ENCODE measurements around the gene PNMT. TPM values are rescaled to one million over a fixed set of nuclear protein-coding genes. Genes with fewer than 3 reads are reported as not detected.

Gene PNMT
- total and polyA plus RNA-seq, 7 donors, result 5.9 to 15.3 (median 8.6) TPM

GRCh38 chr17:39675390-39676082 lies 7.3 kb downstream of the PNMT start:
- H3K9me3 ChIP-seq, result no peaks in the 10 kb centered on the region
- H3K4me1 ChIP-seq, result peaks cover 72% of the 10 kb centered on the region
- no peaks in the 10 kb centered on the region for H3K36me3 ChIP-seq (ENCODE audit: insufficient read depth in 1 of 2, low read depth in 1 of 2)
- ATAC-seq (no peak), DNase-seq (peak in 1 of 2 donors; percentile 51)
- H3K4me3 ChIP-seq, result no peak overlapping the region
- TF ChIP-seq CTCF (IDR thresholded peaks at IDR 0.05), result no peak
- H3K27me3 ChIP-seq (ENCODE audit: insufficient read depth in 3 of 3, low read length in 2 of 3), result no peaks in the 10 kb centered on the region
- intact Hi-C loops (cut with DNase I), result loop anchor here in 1 of 2 donors (5.0 kb wide), 1 partner anchor 57 kb away; the partner anchor contains the start of gene MIEN1
- WGBS, 3 donors, result 67 to 80% (median 67%) methylated on average over 10 of the region's 10 CpGs
- H3K27ac ChIP-seq, result peak overlapping the region; percentile 89

- H3K4me3 ChIP-seq, result no peak overlapping the region
- ATAC-seq (peak in 2 of 4 donors; percentile 25 to 42), DNase-seq (peak in 1 of 2 donors; percentile 86)
- no peak for TF ChIP-seq CTCF (IDR thresholded peaks at IDR 0.05)
- no peaks in the 10 kb centered on the region for H3K27me3 ChIP-seq (ENCODE audit: insufficient read depth in 3 of 3, low read length in 2 of 3)
- 36 to 48% (median 38%) methylated on average over 5 to 7 of the region's 7 CpGs for WGBS, 3 donors
- H3K4me1 ChIP-seq, result peaks cover 64% of the 10 kb centered on the region
- no peaks in the 10 kb centered on the region for H3K9me3 ChIP-seq
- peaks cover 2 to 4% of the 10 kb centered on the region in 2 donors for H3K36me3 ChIP-seq (ENCODE audit: insufficient read depth in 1 of 2, low read depth in 1 of 2)
- peak overlapping the region; percentile 89 for H3K27ac ChIP-seq
- intact Hi-C loops (cut with DNase I), result loop anchor here in 1 of 2 donors (5.0 kb wide), 1 partner anchor 56 kb away; the partner anchor contains the start of gene MIEN1
Measured at GRCh38 chr17:39676198-39676819, 8.1 kb downstream of the PNMT start.

GRCh38 chr17:39677072-39677471 lies 8.8 kb downstream of the PNMT start:
- peak in 1 of 2 donors; percentile 23 for DNase-seq
- ATAC-seq, result no peak
- WGBS, 3 donors, result 50 to 64% (median 51%) methylated on average over 8 of the region's 8 CpGs
- H3K4me1 ChIP-seq, result peaks cover 60% of the 10 kb centered on the region
- H3K9me3 ChIP-seq, result no peaks in the 10 kb centered on the region
- H3K27me3 ChIP-seq (ENCODE audit: insufficient read depth in 3 of 3, low read length in 2 of 3), result no peaks in the 10 kb centered on the region
- H3K4me3 ChIP-seq, result peak overlapping the region; percentile 34
- TF ChIP-seq CTCF (IDR thresholded peaks at IDR 0.05), result no peak
- intact Hi-C loops (cut with DNase I), result loop anchor here in 1 of 2 donors (5.0 kb wide), 1 partner anchor 55 kb away; the partner anchor contains the start of gene MIEN1
- H3K36me3 ChIP-seq (ENCODE audit: insufficient read depth in 1 of 2, low read depth in 1 of 2), result peaks cover 2 to 4% of the 10 kb centered on the region in 2 donors
- peak overlapping the region; percentile 89 for H3K27ac ChIP-seq

DNA sequence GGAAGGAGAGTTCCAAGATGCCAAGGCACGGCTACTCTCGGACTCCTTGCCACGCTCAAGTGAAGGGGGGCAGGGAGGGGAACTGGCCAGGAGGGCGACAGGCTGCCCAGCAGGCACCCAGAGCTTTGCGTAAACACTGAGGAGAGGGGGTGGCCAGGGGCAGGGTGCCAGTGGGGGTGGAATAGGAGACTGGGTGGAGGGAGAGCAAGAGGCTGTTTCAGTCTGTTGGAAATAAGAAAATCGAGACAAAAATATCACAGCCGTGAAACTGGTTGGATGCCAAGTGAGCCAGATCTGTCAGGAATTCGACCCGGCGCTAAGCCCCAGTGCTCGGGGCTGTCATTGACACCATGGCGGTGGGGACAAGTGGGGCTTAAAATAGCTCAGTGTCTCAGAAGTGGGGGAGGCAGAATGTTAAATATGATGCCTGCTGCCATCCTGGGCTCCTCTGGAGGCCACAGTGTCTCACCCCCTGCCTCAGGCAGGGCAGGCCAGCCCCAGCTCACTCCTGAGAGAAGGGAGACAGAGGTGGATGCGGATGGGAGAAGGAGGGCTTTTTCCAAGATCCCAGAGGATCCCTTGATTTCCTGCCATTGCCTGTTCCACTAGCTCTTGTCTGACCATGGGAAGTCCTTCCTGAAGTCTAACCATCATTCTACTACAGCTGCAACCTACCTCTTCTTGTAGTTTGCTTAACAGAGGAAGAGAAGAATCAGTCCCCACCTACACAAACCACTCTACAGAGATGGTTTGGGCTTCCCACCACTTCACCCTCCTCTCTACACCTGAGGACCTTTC lies 9.5 kb downstream of the PNMT start:
- WGBS, 3 donors, result 26 to 37% (median 26%) methylated on average over 13 of the region's 13 CpGs
- Histone ChIP-seq H3K4me1 (peaks cover 60% of the 10 kb centered on the region), H3K27ac (peak overlapping the region; percentile 89), H3K9me3 (no peaks in the 10 kb centered on the region), H3K36me3 (ENCODE audit: insufficient read depth in 1 of 2, low read depth in 1 of 2) (peaks cover 2 to 4% of the 10 kb centered on the region in 2 donors), H3K4me3 (peak overlapping the region; percentile 34), H3K27me3 (ENCODE audit: insufficient read depth in 3 of 3, low read length in 2 of 3) (no peaks in the 10 kb centered on the region)
- no peak for TF ChIP-seq CTCF (IDR thresholded peaks at IDR 0.05)
- DNase-seq (peak; percentile 75 to 91), ATAC-seq (peak; percentile 88 to 94 (median 92))
- intact Hi-C loops (cut with DNase I), result loop anchor here in 1 of 2 donors (5.0 kb wide), 1 partner anchor 55 kb away; the partner anchor contains the start of gene MIEN1
